SK-N-SH (cell line): ENCODE results near the gene NR3C1. TPM values are rescaled to one million over a fixed set of nuclear protein-coding genes. Genes with fewer than 3 reads are reported as not detected.

Experiments used
- CTCF ChIA-PET: fragments of 300-600, 350-600 bp; formaldehyde crosslinking; extraction: SDS; loops from one replicate; lab custom pipeline; 2021; lab: Yijun Ruan, JAX
- POLR2A ChIA-PET: fragments of 350-600 bp; sonication (Branson Sonifier 250); formaldehyde crosslinking; extraction: SDS; loops from one replicate; lab custom pipeline; 2020; ENCODE audit warnings: antibody characterized with exemption, inconsistent platforms; lab: Yijun Ruan, JAX
- DNase-seq: peaks from one replicate; pipeline ENCODE4 v3.0.0; 2012
- H2AFZ ChIP-seq: fragments of 200-600 bp; sonication (generic); 2 replicates; pipeline ENCODE4 v1.8.1; 2016; ENCODE audit warnings: antibody characterized with exemption, mild to moderate bottlenecking, low read depth
- H3F3A ChIP-seq: fragments of 200-600 bp; sonication (generic); replicated peaks from 2 replicates; pipeline ENCODE3; 2016; ENCODE audit warnings: antibody characterized with exemption, mild to moderate bottlenecking; ENCODE audit not compliant: insufficient read depth
- H3K27ac ChIP-seq, 2 experiments: fragments of 200-500 bp in 1 of 2; fragments of 200-600 bp in 1 of 2; sonication (Bioruptor generic) in 1 of 2; sonication (generic), shearing (Covaris generic) in 1 of 2; 2 replicates each; pipeline versions ENCODE4 v1.5.1 to v1.6.1; 2014 to 2016; ENCODE audit warnings: low read depth in 2 of 2, inconsistent platforms in 1 of 2, low read length in 1 of 2, mild to moderate bottlenecking in 1 of 2, mixed read lengths in 1 of 2
- H3K27me3 ChIP-seq: fragments of 200-600 bp; sonication (generic), shearing (Covaris generic); 2 replicates; pipeline ENCODE4 v1.6.1; 2016; ENCODE audit warnings: mixed run types; ENCODE audit not compliant: insufficient read depth
- H3K36me3 ChIP-seq, 2 experiments: fragments of 200-500 bp in 1 of 2; fragments of 200-600 bp in 1 of 2; sonication (Bioruptor generic) in 1 of 2; sonication (generic) in 1 of 2; replicated peaks in 1 of 2; 2 replicates each; pipeline versions ENCODE3 to v1.5.1; 2014 to 2016; ENCODE audit warnings: low read length in 1 of 2, mild to moderate bottlenecking in 1 of 2; ENCODE audit not compliant: insufficient read depth in 2 of 2, control insufficient read depth in 1 of 2
- H3K4me1 ChIP-seq, 2 experiments: fragments of 200-500 bp in 1 of 2; fragments of 200-600 bp in 1 of 2; sonication (Bioruptor generic) in 1 of 2; sonication (generic), shearing (Covaris generic) in 1 of 2; 2 replicates each; pipeline versions ENCODE4 v1.5.1 to v1.6.1; 2014 to 2016; ENCODE audit warnings: low read depth in 1 of 2, low read length in 1 of 2, mixed run types in 1 of 2; ENCODE audit not compliant: insufficient read depth in 2 of 2, control insufficient read depth in 1 of 2
- H3K4me2 ChIP-seq: fragments of 200-600 bp; sonication (generic), shearing (Covaris generic); 2 replicates; pipeline ENCODE4 v1.6.1; 2017; ENCODE audit warnings: mixed run types
- H3K4me3 ChIP-seq, 2 experiments: fragments of 200-500 bp in 1 of 2; fragments of 200-600 bp in 1 of 2; sonication (Bioruptor generic) in 1 of 2; sonication (generic), shearing (Covaris generic) in 1 of 2; 2 replicates each; pipeline versions ENCODE4 v1.5.1 to v1.8.1; 2014 to 2016; ENCODE audit warnings: low read depth in 2 of 2, inconsistent platforms in 1 of 2, low read length in 1 of 2, mild to moderate bottlenecking in 1 of 2, mixed read lengths in 1 of 2, moderate library complexity in 1 of 2
- H3K79me2 ChIP-seq: fragments of 200-600 bp; sonication (generic); 2 replicates; pipeline ENCODE4 v1.8.1; 2017; ENCODE audit warnings: mild to moderate bottlenecking; ENCODE audit not compliant: insufficient read depth
- H3K9ac ChIP-seq: fragments of 200-600 bp; sonication (generic); 2 replicates; pipeline ENCODE4 v1.6.1; 2017; ENCODE audit warnings: mixed run types
- H3K9me2 ChIP-seq: fragments of 200-600 bp; sonication (generic); 2 replicates; pipeline ENCODE4 v1.6.1; 2017; ENCODE audit warnings: mixed run types
- H3K9me3 ChIP-seq: fragments of 200-600 bp; sonication (generic); 2 replicates; pipeline ENCODE4 v1.6.1; 2017; ENCODE audit warnings: mixed run types, mild to moderate bottlenecking, moderate library complexity
- H4K20me1 ChIP-seq: fragments of 200-600 bp; sonication (generic); 2 replicates; pipeline ENCODE4 v1.6.1; 2017; ENCODE audit warnings: mild to moderate bottlenecking, mixed run types; ENCODE audit not compliant: insufficient read depth
- CHD2 ChIP-seq: fragments of 150-350 bp; IDR thresholded peaks from 2 replicates; pipeline ENCODE4 v1.6.1; 2018; ENCODE audit warnings: low read length; ENCODE audit not compliant: partially characterized antibody
- ELF1 ChIP-seq: IDR thresholded peaks from 2 replicates; pipeline ENCODE4 v1.4.0; 2012
- FOSL2 ChIP-seq: IDR thresholded peaks from 2 replicates; pipeline ENCODE4 v1.4.0; 2012; ENCODE audit warnings: low read depth, mild to moderate bottlenecking, moderate library complexity, borderline replicate concordance
- NFIC ChIP-seq: IDR thresholded peaks from 2 replicates; pipeline ENCODE4 v1.4.0; 2012; ENCODE audit warnings: borderline replicate concordance
- REST ChIP-seq: IDR thresholded peaks from 2 replicates; pipeline ENCODE4 v1.6.1; 2012; ENCODE audit warnings: mild to moderate bottlenecking, low read depth, low read length, moderate library complexity
- RXRA ChIP-seq: IDR thresholded peaks from 2 replicates; pipeline ENCODE4 v1.4.0; 2012; ENCODE audit warnings: low read depth, mild to moderate bottlenecking, borderline replicate concordance
- TCF12 ChIP-seq: IDR thresholded peaks from 2 replicates; pipeline ENCODE4 v1.4.0; 2012
- USF1 ChIP-seq: IDR thresholded peaks from 2 replicates; pipeline ENCODE4 v1.4.0; 2012; ENCODE audit warnings: low read depth, borderline replicate concordance
- USF2 ChIP-seq: fragments of 150-350 bp; IDR thresholded peaks from 2 replicates; pipeline ENCODE4 v1.6.1; 2017; ENCODE audit warnings: antibody characterized with exemption, low read length, low read depth, borderline replicate concordance
- YY1 ChIP-seq: IDR thresholded peaks from 2 replicates; pipeline ENCODE4 v1.4.0; 2012; ENCODE audit warnings: low read depth, mild to moderate bottlenecking
- WGBS: methylation state at CpG from one replicate; pipeline ENCODE4 v1.1.6; 2017; ENCODE audit warnings: low lambda C conversion rate; 5-methylcytosine and 5-hydroxymethylcytosine counted together
- polyA plus RNA-seq, 3 experiments: library from polyadenylated mRNA; depleted of rRNA; stranded (reverse); fragments of >200 nt; gene quantifications; 2 replicates each; pipeline ENCODE4 v1.2.3, GENCODE V29; 2012
- TF ChIP-seq, protein P1 (sequence below): IDR thresholded peaks from 2 replicates; pipeline ENCODE4; 2012

NR3C1 gene
- polyA plus RNA-seq, 1 of the 3 experiments (the other 2 are of a cell fraction) = 7.1 TPM

GRCh38 chr5:143448518-143448917, 45.0 kb upstream of the NR3C1 start:
- H3K4me1 ChIP-seq = no peaks in the 10 kb centered on the region; a peak in 1 of 4 replicates
- no peaks in the 10 kb centered on the region for H3F3A ChIP-seq
- H2AFZ ChIP-seq = no peak overlapping the region
- no peaks in the 10 kb centered on the region for H3K27me3 ChIP-seq
- H3K9me3 ChIP-seq = no peaks in the 10 kb centered on the region
- H4K20me1 ChIP-seq = no peaks in the 10 kb centered on the region
- TF ChIP-seq TCF12 (no peak), REST (no peak), NFIC (no peak), CHD2 (no peak)
- TF ChIP-seq, protein P1, sequence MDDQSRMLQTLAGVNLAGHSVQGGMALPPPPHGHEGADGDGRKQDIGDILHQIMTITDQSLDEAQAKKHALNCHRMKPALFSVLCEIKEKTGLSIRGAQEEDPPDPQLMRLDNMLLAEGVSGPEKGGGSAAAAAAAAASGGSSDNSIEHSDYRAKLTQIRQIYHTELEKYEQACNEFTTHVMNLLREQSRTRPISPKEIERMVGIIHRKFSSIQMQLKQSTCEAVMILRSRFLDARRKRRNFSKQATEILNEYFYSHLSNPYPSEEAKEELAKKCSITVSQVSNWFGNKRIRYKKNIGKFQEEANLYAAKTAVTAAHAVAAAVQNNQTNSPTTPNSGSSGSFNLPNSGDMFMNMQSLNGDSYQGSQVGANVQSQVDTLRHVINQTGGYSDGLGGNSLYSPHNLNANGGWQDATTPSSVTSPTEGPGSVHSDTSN = no peak
- H3K9ac ChIP-seq = no peak overlapping the region
- ChIA-PET POLR2A (no interaction called here), CTCF (no interaction called here)
- H3K9me2 ChIP-seq = no peaks in the 10 kb centered on the region
- no peak overlapping the region for H3K27ac ChIP-seq
- H3K36me3 ChIP-seq = no peaks in the 10 kb centered on the region
- DNase-seq = no peak
- H3K4me2 ChIP-seq = no peak overlapping the region
- no peaks in the 10 kb centered on the region for H3K79me2 ChIP-seq
- H3K4me3 ChIP-seq = no peak overlapping the region

- Histone ChIP-seq H3K4me2 (no peak overlapping the region), H3K36me3 (no peaks in the 10 kb centered on the region), H4K20me1 (no peaks in the 10 kb centered on the region), H3K4me3 (no peak overlapping the region), H3K4me1 (no peaks in the 10 kb centered on the region; a peak in 1 of 4 replicates), H3K9me3 (no peaks in the 10 kb centered on the region), H3F3A (no peaks in the 10 kb centered on the region), H3K9me2 (no peaks in the 10 kb centered on the region), H3K79me2 (no peaks in the 10 kb centered on the region), H2AFZ (no peak overlapping the region), H3K27ac (no peak overlapping the region), H3K27me3 (no peaks in the 10 kb centered on the region), H3K9ac (no peak overlapping the region)
- DNase-seq = no peak
- ChIA-PET CTCF (no interaction called here), POLR2A (no interaction called here)
- WGBS = 95% methylated on average over 1 of the region's 1 CpG
- TF ChIP-seq USF1 = no peak
- TF ChIP-seq USF2 = no peak
- TF ChIP-seq YY1 = no peak
- no peak for TF ChIP-seq RXRA
- TF ChIP-seq ELF1 = no peak
- TF ChIP-seq FOSL2 = no peak
- TF ChIP-seq CHD2 = no peak
- TF ChIP-seq, all 33 proteins: peak for 0
These were observed 44.5 kb upstream of the NR3C1 start for GRCh38 chr5:143447983-143448382.
